Upper lobe of right lung (tissue), 1 donor: Measurements from ENCODE around the gene MSH2. TPM values are rescaled to one million over a fixed set of nuclear protein-coding genes. Genes with fewer than 3 reads are reported as not detected.
"Not testable (repeated sequence)": the region's sequence is repeated elsewhere in the genome, so short reads cannot be mapped to it uniquely, and the experiment has no call there.

ENCODE experiments used
- ATAC-seq: fragments of 200-7000 bp; cut with Tn5 transposase; one replicate; pipeline ENCODE4 v1.9.1; 2020; ENCODE audit warnings: mild to moderate bottlenecking, moderate library complexity
- DNase-seq: peaks from one replicate; pipeline ENCODE4 v3.0.0-alpha.2; 2020
- H3K27ac ChIP-seq: fragments of 200-600 bp; one replicate; pipeline ENCODE4 v1.8.0; 2022
- H3K27me3 ChIP-seq: fragments of 200-600 bp; one replicate; pipeline ENCODE4 v1.8.0; 2022; ENCODE audit warnings: mild to moderate bottlenecking
- H3K36me3 ChIP-seq: fragments of 200-600 bp; one replicate; pipeline ENCODE4 v1.8.0; 2022
- H3K4me1 ChIP-seq: fragments of 200-600 bp; one replicate; pipeline ENCODE4 v1.8.0; 2022
- H3K4me3 ChIP-seq: fragments of 200-600 bp; one replicate; pipeline ENCODE4 v1.8.0; 2022; ENCODE audit warnings: mild to moderate bottlenecking
- H3K9me3 ChIP-seq: fragments of 200-600 bp; one replicate; pipeline ENCODE4 v1.8.0; 2022
- intact Hi-C: fragments of 100-400 bp; cut with DNase I; formaldehyde crosslinking; loops from one replicate; pipeline ENCODE4 v1.11.0; 2022
- total RNA-seq: library from RNA; stranded (reverse); fragmentation: NEBNext Ultra II Directional; extraction: Animal tissue kit (Norgen Biotek cat#: 25700); gene quantifications from one replicate; pipeline ENCODE4 v1.2.1, GENCODE V29; 2021
- TF ChIP-seq, protein P1 (sequence below): fragments of 200-600 bp; IDR thresholded peaks from one replicate; pipeline ENCODE4 v1.8.0; 2022; ENCODE audit warnings: antibody characterized with exemption
- donor health status: DM: no; HTN: yes; CAD: no; lungs with severe emphysema.

The MSH2 gene
- total RNA-seq, 1 donor from 2014 or later: 13.3 TPM

DNA sequence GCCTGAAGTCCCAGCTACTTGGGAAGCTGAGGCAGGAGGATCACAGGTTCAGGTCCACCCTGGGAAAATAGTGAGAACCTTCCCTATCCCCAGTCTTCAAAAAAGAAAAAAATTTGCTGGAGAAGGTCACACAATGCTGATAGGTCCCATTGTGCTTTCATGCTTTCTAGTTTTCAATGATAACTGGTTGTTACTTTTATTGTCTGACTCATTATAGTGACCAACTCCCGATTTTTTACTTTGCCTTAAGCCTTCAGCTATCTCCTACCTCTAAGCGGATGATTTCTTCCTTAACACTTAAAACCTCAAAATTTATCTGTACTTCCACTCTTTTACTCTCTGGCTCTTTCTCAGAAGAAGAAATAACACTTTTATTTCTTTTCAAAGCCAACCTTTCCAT, 17.3 kb downstream of the MSH2 start:
- Histone ChIP-seq H3K9me3 (no peaks in the 10 kb centered on the region), H3K27me3 (no peaks in the 10 kb centered on the region), H3K4me1 (no peaks in the 10 kb centered on the region), H3K4me3 (no peak overlapping the region), H3K27ac (no peak overlapping the region), H3K36me3 (peaks cover 14% of the 10 kb centered on the region)
- intact Hi-C loops: no loop called here
- DNase-seq (no peak), ATAC-seq (no peak)
- TF ChIP-seq, protein P1, sequence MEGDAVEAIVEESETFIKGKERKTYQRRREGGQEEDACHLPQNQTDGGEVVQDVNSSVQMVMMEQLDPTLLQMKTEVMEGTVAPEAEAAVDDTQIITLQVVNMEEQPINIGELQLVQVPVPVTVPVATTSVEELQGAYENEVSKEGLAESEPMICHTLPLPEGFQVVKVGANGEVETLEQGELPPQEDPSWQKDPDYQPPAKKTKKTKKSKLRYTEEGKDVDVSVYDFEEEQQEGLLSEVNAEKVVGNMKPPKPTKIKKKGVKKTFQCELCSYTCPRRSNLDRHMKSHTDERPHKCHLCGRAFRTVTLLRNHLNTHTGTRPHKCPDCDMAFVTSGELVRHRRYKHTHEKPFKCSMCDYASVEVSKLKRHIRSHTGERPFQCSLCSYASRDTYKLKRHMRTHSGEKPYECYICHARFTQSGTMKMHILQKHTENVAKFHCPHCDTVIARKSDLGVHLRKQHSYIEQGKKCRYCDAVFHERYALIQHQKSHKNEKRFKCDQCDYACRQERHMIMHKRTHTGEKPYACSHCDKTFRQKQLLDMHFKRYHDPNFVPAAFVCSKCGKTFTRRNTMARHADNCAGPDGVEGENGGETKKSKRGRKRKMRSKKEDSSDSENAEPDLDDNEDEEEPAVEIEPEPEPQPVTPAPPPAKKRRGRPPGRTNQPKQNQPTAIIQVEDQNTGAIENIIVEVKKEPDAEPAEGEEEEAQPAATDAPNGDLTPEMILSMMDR: no peak

DNA sequence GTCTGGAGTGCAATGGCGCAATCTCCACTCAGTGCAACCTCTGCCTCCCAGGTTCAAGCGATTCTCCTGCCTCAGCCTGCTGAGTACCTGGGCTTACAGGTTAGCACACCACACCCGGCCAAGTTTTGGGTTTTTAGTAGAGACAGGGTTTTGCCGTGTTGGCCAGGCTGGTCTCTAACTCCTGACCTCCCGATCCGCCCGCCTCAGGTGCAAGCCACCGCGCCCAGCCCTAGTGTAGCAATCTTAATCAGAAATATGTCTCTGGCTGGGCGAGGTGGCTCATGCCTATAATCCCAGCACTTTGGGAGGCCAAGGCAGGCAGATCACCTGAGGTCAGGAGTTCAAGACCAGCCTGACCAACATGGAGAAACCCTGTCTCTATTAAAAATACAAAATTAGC, 17.7 kb downstream of the MSH2 start:
- H3K9me3 ChIP-seq, ATAC-seq, intact Hi-C loops, H3K27me3 ChIP-seq, DNase-seq, H3K4me1 ChIP-seq, H3K4me3 ChIP-seq, H3K27ac ChIP-seq: not testable (repeated sequence)
- peaks cover 14% of the 10 kb centered on the region for H3K36me3 ChIP-seq

DNA sequence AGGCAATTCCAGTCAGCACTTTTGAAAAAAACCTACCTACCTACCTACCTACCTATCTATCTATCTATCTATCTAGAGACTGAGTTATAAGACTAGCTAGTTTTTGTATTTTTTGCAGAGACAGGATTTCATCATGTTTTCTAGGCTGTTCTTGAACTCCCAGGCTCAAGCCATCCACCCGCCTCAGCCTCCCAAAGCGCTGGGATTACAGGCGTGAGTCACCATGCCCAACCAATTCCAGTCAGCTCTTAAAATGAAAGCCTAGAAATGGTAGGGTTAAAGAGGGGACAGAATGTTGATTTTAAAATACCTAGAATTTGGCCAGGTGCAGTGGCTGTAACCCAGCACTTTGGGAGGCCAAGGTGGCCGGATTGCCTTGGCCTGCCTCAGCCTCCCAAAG, 19.1 kb downstream of the MSH2 start:
- TF ChIP-seq, protein P1: no peak
- H3K4me1 ChIP-seq: no peaks in the 10 kb centered on the region
- ATAC-seq (no peak), DNase-seq (no peak)
- H3K36me3 ChIP-seq: peaks cover 10% of the 10 kb centered on the region
- H3K9me3 ChIP-seq: no peaks in the 10 kb centered on the region
- no peak overlapping the region for H3K27ac ChIP-seq
- no peak overlapping the region for H3K4me3 ChIP-seq
- H3K27me3 ChIP-seq: no peaks in the 10 kb centered on the region
- intact Hi-C loops: no loop called here

GRCh38 chr2:47422560-47422959, 19.6 kb downstream of the MSH2 start:
- peaks cover 5% of the 10 kb centered on the region for H3K36me3 ChIP-seq
- no peak overlapping the region for H3K27ac ChIP-seq
- DNase-seq (no peak), ATAC-seq (no peak)
- H3K27me3 ChIP-seq: no peaks in the 10 kb centered on the region
- no peak overlapping the region for H3K4me3 ChIP-seq
- intact Hi-C loops: no loop called here
- H3K9me3 ChIP-seq: no peaks in the 10 kb centered on the region
- TF ChIP-seq, protein P1: no peak
- H3K4me1 ChIP-seq: no peaks in the 10 kb centered on the region

DNA sequence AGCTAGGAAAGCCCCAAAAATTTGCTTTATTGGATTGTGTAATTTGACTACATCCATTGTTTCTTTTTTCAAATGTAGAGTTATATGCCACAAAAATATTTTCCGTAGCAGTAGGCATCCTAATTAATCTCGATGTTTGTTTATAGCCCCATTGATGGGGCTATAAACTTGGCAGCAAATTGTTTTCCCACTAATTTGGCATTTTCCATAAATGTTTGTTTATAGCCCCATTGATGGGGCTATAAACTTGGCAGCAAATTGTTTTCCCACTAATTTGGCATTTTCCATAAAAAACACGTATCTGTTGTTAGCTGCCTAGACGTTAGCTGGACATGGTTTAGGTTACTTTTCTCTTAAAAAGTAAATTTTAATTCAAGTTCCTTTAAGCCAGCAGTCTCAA, 23.8 kb downstream of the MSH2 start:
- ATAC-seq: no peak
- H3K27me3 ChIP-seq: no peaks in the 10 kb centered on the region
- no peak overlapping the region for H3K27ac ChIP-seq
- H3K36me3 ChIP-seq: peaks cover 20% of the 10 kb centered on the region
- no peaks in the 10 kb centered on the region for H3K4me1 ChIP-seq
- H3K9me3 ChIP-seq: no peaks in the 10 kb centered on the region
- H3K4me3 ChIP-seq: no peak overlapping the region
- TF ChIP-seq, protein P1: no peak
- DNase-seq: no peak
- intact Hi-C loops: no loop called here

DNA sequence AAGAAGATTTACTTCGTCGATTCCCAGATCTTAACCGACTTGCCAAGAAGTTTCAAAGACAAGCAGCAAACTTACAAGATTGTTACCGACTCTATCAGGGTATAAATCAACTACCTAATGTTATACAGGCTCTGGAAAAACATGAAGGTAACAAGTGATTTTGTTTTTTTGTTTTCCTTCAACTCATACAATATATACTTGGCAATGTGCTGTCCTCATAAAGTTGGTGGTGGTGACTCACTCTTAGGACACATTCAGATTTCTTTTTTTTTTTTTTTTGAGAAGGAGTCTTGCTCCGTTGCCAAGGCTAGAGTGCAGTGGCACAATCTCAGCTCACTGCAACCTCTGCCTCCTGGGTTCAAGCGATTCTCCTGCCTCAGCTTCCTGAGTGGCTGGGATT, 26.8 kb downstream of the MSH2 start:
- no peak overlapping the region for H3K27ac ChIP-seq
- no peak for ATAC-seq
- DNase-seq: no peak
- no peaks in the 10 kb centered on the region for H3K9me3 ChIP-seq
- H3K4me3 ChIP-seq: no peak overlapping the region
- peaks cover 16% of the 10 kb centered on the region for H3K36me3 ChIP-seq
- H3K27me3 ChIP-seq: no peaks in the 10 kb centered on the region
- intact Hi-C loops: no loop called here
- TF ChIP-seq, protein P1: no peak
- no peaks in the 10 kb centered on the region for H3K4me1 ChIP-seq

DNA sequence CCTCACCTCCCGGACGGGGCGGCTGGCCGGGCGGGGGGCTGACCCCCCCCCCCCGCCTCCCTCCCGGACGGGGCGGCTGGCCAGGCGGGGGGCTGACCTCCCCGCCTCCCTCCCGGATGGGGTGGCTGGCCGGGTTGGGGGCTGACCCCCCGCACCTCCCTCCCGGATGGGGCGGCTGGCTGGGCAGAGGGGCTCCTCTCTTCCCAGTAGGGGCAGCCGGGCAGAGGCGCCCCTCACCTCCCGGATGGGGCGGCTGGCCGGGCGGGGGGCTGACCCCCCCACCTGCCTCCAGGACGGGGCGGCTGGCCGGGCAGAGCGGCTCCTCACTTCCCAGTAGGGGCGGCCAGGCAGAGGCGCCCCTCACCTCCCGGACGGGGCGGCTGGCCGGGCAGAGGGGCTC, 30.1 kb downstream of the MSH2 start:
- H3K27me3 ChIP-seq, DNase-seq, H3K4me1 ChIP-seq, intact Hi-C loops, ATAC-seq, H3K27ac ChIP-seq, H3K4me3 ChIP-seq, H3K9me3 ChIP-seq: not testable (repeated sequence)
- peaks cover 16% of the 10 kb centered on the region for H3K36me3 ChIP-seq

- H3K4me1 ChIP-seq, H3K4me3 ChIP-seq, H3K27me3 ChIP-seq, H3K27ac ChIP-seq, H3K9me3 ChIP-seq, ATAC-seq, DNase-seq, intact Hi-C loops: not testable (repeated sequence)
- H3K36me3 ChIP-seq: peaks cover 16% of the 10 kb centered on the region
Measured at GRCh38 chr2:47433445-47433844, 30.5 kb downstream of the MSH2 start.
